Measurements from ENCODE around the gene SNX11. TPM values are rescaled to one million over a fixed set of nuclear protein-coding genes. Genes with fewer than 3 reads are reported as not detected.

The SNX11 gene
- total and polyA plus RNA-seq, 2 of the 8 experiments (the other 6 are each of a cell fraction or from before 2014, with no cell fraction given): 21.1 to 21.4 TPM

DNA sequence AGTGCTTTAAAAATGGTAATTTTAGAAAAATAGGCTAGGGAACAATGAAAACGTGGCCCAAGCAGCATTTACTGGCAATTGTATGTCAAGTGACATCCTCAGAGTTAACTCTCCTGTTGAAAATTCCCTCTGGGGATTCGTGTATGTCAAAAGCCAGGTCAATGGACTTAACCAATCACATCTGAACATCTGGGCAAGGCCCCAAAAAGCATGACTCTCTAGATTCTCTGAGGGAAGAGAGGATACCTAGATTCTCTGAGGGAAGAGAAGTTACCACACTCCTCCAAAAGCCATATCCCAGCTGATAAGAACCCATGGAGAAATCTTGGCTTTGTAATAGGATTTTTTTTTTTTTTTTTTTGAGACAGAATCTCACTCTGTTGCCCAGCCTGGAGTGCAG lies 35.9 kb upstream of the SNX11 start (continued):
- TF ChIP-seq, protein P1, sequence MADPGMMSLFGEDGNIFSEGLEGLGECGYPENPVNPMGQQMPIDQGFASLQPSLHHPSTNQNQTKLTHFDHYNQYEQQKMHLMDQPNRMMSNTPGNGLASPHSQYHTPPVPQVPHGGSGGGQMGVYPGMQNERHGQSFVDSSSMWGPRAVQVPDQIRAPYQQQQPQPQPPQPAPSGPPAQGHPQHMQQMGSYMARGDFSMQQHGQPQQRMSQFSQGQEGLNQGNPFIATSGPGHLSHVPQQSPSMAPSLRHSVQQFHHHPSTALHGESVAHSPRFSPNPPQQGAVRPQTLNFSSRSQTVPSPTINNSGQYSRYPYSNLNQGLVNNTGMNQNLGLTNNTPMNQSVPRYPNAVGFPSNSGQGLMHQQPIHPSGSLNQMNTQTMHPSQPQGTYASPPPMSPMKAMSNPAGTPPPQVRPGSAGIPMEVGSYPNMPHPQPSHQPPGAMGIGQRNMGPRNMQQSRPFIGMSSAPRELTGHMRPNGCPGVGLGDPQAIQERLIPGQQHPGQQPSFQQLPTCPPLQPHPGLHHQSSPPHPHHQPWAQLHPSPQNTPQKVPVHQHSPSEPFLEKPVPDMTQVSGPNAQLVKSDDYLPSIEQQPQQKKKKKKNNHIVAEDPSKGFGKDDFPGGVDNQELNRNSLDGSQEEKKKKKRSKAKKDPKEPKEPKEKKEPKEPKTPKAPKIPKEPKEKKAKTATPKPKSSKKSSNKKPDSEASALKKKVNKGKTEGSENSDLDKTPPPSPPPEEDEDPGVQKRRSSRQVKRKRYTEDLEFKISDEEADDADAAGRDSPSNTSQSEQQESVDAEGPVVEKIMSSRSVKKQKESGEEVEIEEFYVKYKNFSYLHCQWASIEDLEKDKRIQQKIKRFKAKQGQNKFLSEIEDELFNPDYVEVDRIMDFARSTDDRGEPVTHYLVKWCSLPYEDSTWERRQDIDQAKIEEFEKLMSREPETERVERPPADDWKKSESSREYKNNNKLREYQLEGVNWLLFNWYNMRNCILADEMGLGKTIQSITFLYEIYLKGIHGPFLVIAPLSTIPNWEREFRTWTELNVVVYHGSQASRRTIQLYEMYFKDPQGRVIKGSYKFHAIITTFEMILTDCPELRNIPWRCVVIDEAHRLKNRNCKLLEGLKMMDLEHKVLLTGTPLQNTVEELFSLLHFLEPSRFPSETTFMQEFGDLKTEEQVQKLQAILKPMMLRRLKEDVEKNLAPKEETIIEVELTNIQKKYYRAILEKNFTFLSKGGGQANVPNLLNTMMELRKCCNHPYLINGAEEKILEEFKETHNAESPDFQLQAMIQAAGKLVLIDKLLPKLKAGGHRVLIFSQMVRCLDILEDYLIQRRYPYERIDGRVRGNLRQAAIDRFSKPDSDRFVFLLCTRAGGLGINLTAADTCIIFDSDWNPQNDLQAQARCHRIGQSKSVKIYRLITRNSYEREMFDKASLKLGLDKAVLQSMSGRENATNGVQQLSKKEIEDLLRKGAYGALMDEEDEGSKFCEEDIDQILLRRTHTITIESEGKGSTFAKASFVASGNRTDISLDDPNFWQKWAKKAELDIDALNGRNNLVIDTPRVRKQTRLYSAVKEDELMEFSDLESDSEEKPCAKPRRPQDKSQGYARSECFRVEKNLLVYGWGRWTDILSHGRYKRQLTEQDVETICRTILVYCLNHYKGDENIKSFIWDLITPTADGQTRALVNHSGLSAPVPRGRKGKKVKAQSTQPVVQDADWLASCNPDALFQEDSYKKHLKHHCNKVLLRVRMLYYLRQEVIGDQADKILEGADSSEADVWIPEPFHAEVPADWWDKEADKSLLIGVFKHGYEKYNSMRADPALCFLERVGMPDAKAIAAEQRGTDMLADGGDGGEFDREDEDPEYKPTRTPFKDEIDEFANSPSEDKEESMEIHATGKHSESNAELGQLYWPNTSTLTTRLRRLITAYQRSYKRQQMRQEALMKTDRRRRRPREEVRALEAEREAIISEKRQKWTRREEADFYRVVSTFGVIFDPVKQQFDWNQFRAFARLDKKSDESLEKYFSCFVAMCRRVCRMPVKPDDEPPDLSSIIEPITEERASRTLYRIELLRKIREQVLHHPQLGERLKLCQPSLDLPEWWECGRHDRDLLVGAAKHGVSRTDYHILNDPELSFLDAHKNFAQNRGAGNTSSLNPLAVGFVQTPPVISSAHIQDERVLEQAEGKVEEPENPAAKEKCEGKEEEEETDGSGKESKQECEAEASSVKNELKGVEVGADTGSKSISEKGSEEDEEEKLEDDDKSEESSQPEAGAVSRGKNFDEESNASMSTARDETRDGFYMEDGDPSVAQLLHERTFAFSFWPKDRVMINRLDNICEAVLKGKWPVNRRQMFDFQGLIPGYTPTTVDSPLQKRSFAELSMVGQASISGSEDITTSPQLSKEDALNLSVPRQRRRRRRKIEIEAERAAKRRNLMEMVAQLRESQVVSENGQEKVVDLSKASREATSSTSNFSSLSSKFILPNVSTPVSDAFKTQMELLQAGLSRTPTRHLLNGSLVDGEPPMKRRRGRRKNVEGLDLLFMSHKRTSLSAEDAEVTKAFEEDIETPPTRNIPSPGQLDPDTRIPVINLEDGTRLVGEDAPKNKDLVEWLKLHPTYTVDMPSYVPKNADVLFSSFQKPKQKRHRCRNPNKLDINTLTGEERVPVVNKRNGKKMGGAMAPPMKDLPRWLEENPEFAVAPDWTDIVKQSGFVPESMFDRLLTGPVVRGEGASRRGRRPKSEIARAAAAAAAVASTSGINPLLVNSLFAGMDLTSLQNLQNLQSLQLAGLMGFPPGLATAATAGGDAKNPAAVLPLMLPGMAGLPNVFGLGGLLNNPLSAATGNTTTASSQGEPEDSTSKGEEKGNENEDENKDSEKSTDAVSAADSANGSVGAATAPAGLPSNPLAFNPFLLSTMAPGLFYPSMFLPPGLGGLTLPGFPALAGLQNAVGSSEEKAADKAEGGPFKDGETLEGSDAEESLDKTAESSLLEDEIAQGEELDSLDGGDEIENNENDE (IDR thresholded peaks at IDR 0.05; ENCODE audit: insufficient replicate concordance, low read length): no peak
- TF ChIP-seq, protein P2, sequence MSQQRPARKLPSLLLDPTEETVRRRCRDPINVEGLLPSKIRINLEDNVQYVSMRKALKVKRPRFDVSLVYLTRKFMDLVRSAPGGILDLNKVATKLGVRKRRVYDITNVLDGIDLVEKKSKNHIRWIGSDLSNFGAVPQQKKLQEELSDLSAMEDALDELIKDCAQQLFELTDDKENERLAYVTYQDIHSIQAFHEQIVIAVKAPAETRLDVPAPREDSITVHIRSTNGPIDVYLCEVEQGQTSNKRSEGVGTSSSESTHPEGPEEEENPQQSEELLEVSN (IDR thresholded peaks at IDR 0.05): no peak
- no peak for TF ChIP-seq CTBP2 (IDR thresholded peaks at IDR 0.05; ENCODE audit: borderline replicate concordance, insufficient read depth, insufficient read length, low read length)
- no peak for TF ChIP-seq SP1 (IDR thresholded peaks at IDR 0.05; ENCODE audit: low read depth, low read length)
